GM12878 (cell line): ENCODE results near the gene FAT1. TPM values are rescaled to one million over a fixed set of nuclear protein-coding genes. Genes with fewer than 3 reads are reported as not detected.

Source experiments
- ATAC-seq: fragments of 200-7000 bp; cut with Tn5 transposase; 3 replicates; pipeline ENCODE4 v1.9.1; 2020; ENCODE audit warnings: mild to moderate bottlenecking, moderate library complexity
- Bru-seq: library from RNA; stranded (reverse); fragments of 400-500 nt; gene quantifications from one replicate; lab custom pipeline; 2021; lab: Mats Ljungman, UMichigan
- BruChase-seq, 2 experiments: library from RNA; stranded (reverse); fragments of 400-500 nt; gene quantifications; one replicate each; lab custom pipeline; 2021; lab: Mats Ljungman, UMichigan
- BruUV-seq: library from RNA; stranded (reverse); fragments of 400-500 nt; replicated peaks from 2 replicates; lab custom pipeline; 2021; lab: Mats Ljungman, UMichigan
- CTCF ChIA-PET: fragments of 300-600 bp; sonication (Branson Sonifier 250); formaldehyde crosslinking; extraction: SDS; loops from one replicate; lab custom pipeline; 2021; ENCODE audit warnings: inconsistent platforms; lab: Yijun Ruan, JAX
- POLR2A ChIA-PET: fragments of 350-600 bp; formaldehyde crosslinking; extraction: SDS; loops from one replicate; lab custom pipeline; 2021; ENCODE audit warnings: inconsistent platforms; lab: Charles Lee
- RAD21 ChIA-PET: fragments of 300-600 bp; sonication (Branson Sonifier 250); formaldehyde crosslinking; loops from one replicate; lab custom pipeline; 2023; ENCODE audit warnings: antibody characterized with exemption; ENCODE audit not compliant: unreplicated experiment; lab: Charles Lee
- SMC1A ChIA-PET: fragments of 300-600 bp; sonication (Branson Sonifier 250); formaldehyde crosslinking; loops from one replicate; lab custom pipeline; 2023; ENCODE audit not compliant: unreplicated experiment, uncharacterized antibody; lab: Charles Lee
- DNase-seq: peaks from one replicate; pipeline ENCODE4 v3.0.0-alpha.2; 2011; ENCODE audit warnings: low read depth, low spot score
- FAIRE-seq: peaks from 3 replicates; lab custom pipeline; 2011; peaks lifted over from hg19 to GRCh38; lab: Jason Lieb, UNC
- H2AFZ ChIP-seq: 2 replicates; pipeline ENCODE4 v1.6.0; 2011; ENCODE audit warnings: low read depth, low read length, control low read depth; ENCODE audit not compliant: control insufficient read depth
- H3K27ac ChIP-seq: 2 replicates; pipeline ENCODE4 v1.5.1; 2011; ENCODE audit warnings: control low read depth; ENCODE audit not compliant: control insufficient read depth, insufficient read depth
- H3K27me3 ChIP-seq, 2 experiments: replicated peaks in 1 of 2; 2 replicates each; pipeline versions ENCODE4 v1.6.0 to v1.6.1; 2011; ENCODE audit warnings: low read length in 1 of 2; ENCODE audit not compliant: control insufficient read depth in 2 of 2, insufficient read depth in 2 of 2
- H3K36me3 ChIP-seq, 2 experiments: 2 replicates each; pipeline ENCODE4 v1.5.1; 2011; ENCODE audit warnings: low read length in 1 of 2; ENCODE audit not compliant: control insufficient read depth in 2 of 2, insufficient read depth in 2 of 2
- H3K4me1 ChIP-seq: 2 replicates; pipeline ENCODE4 v1.6.1; 2011; ENCODE audit warnings: mild to moderate bottlenecking, low read length, moderate library complexity, mixed read lengths; ENCODE audit not compliant: control insufficient read depth, insufficient read depth
- H3K4me2 ChIP-seq: 2 replicates; pipeline ENCODE4 v1.6.0; 2011; ENCODE audit warnings: control low read depth; ENCODE audit not compliant: control insufficient read depth, insufficient read depth
- H3K4me3 ChIP-seq: fragments of 200-600 bp; sonication (generic); 2 replicates; pipeline ENCODE4 v1.5.1; 2016
- H3K79me2 ChIP-seq: 2 replicates; pipeline ENCODE4 v1.6.0; 2011; ENCODE audit warnings: low read length; ENCODE audit not compliant: control insufficient read depth, insufficient read depth
- H3K9ac ChIP-seq: 2 replicates; pipeline ENCODE4 v1.8.0; 2011; ENCODE audit warnings: low read length, control low read depth, mixed read lengths; ENCODE audit not compliant: control insufficient read depth, insufficient read depth
- H3K9me3 ChIP-seq: replicated peaks from 3 replicates; pipeline ENCODE4 v1.5.1; 2011; ENCODE audit warnings: mild to moderate bottlenecking, low read length; ENCODE audit not compliant: control insufficient read depth, insufficient read depth
- H4K20me1 ChIP-seq: 2 replicates; pipeline ENCODE4 v1.6.0; 2011; ENCODE audit not compliant: control insufficient read depth, insufficient read depth
- CUX1 ChIP-seq: IDR thresholded peaks from 2 replicates; pipeline ENCODE4 v1.6.1; 2012; ENCODE audit warnings: improper control_type of control experiment, low read depth, low read length; ENCODE audit not compliant: insufficient replicate concordance
- PKNOX1 ChIP-seq: fragments of 450-650 bp; IDR thresholded peaks from 2 replicates; pipeline ENCODE4 v1.6.1; 2016; ENCODE audit warnings: mild to moderate bottlenecking
- WGBS: methylation state at CpG from one replicate; pipeline ENCODE4 v1.1.6; 2016; ENCODE audit warnings: low lambda C conversion rate; ENCODE audit not compliant: insufficient replicate concordance, insufficient coverage; ENCODE audit errors: missing lambda C conversion rate; 5-methylcytosine and 5-hydroxymethylcytosine counted together
- in situ Hi-C: fragments of 300-500 bp; cut with MboI; formaldehyde crosslinking; loops from 9 replicates; pipeline ENCODE4 v1.14.3; 2018; ENCODE audit warnings: mixed read lengths
- intact Hi-C: fragments of 100-400 bp; cut with micrococcal nuclease; formaldehyde crosslinking; loops from one replicate; pipeline ENCODE4 v1.14.2; 2022; ENCODE audit not compliant: unreplicated experiment
- long read RNA-seq, 2 experiments: library from polyadenylated mRNA; unstranded; transcript quantifications; one replicate each; pipeline ENCODE4 v2.0.0, GENCODE V29; 2019 to 2020
- polyA minus RNA-seq, 3 experiments: library from RNA; depleted of rRNA, polyadenylated mRNA; stranded (reverse); fragments of >200 nt; gene quantifications; 2 replicates each; pipeline ENCODE4 v1.2.3, GENCODE V29; 2011
- polyA plus RNA-seq, 11 experiments: library from polyadenylated mRNA; depleted of rRNA in 4 of 11; unstranded in 6 of 11; stranded (reverse) in 5 of 11; fragments of >200 nt; fragmentation: Nextera tagmentation in 4 of 11; fragmentation: Illumina TruSeq in 1 of 11; extraction: Ambion mirVana in 4 of 11; extraction: Trizol in 1 of 11; gene quantifications; 1 replicate in 1 of 11; 2 replicates in 10 of 11; pipeline versions ENCODE4 v1.2.1 to v1.2.3, GENCODE V29; 2011 to 2016; ENCODE audit warnings: inconsistent platforms in 2 of 11, missing spikeins in 2 of 11, low read depth in 1 of 11
- total RNA-seq, 4 experiments: library from RNA; depleted of rRNA in 3 of 4; stranded (reverse); fragments of >200 nt in 3 of 4; fragmentation: Illumina TruSeq in 1 of 4; extraction: Trizol in 1 of 4; gene quantifications; 2 replicates each; pipeline versions ENCODE4 v1.2.1 to v1.2.3, GENCODE V29; 2013 to 2021

Gene FAT1
- 0.07 and 0.10 TPM in 2 replicates for total RNA-seq (2013; cell fraction: nucleolus; rRNA removed)
- total RNA-seq (2014; rRNA removed) (0.11 and 0.54 TPM in 2 replicates), total RNA-seq (2014; rRNA removed; fragmentation: Illumina TruSeq; extraction: Trizol) (0.04 and 0.41 TPM in 2 replicates), total RNA-seq (2021) (0.58 and 0.69 TPM in 2 replicates), polyA plus RNA-seq (2011; rRNA removed) (10.6 and 11.8 TPM in 2 replicates), polyA plus RNA-seq (2014; fragmentation: Illumina TruSeq; extraction: Trizol) (0.07 and 0.08 TPM in 2 replicates), polyA plus RNA-seq (2014; fragmentation: Nextera tagmentation; extraction: Ambion mirVana) (under 1 TPM in 1 of 2 experiments, not detected in 1; 0.08 TPM), polyA plus RNA-seq (2014; rRNA removed) (0.03 and 0.14 TPM in 2 replicates), polyA plus RNA-seq (2016; fragmentation: Nextera tagmentation; extraction: Ambion mirVana) (under 1 TPM; 0.04 to 0.12 TPM), polyA minus RNA-seq (2011; rRNA and poly(A)+ RNA removed) (27.4 and 36.9 TPM in 2 replicates), Bru-seq, nascent RNA (percentile 18 among the genes with signal in this experiment), BruChase-seq, experiment 1, labeled RNA remaining after a 6-hour chase (percentile 23 among the genes with signal in this experiment), BruChase-seq, experiment 2, labeled RNA remaining after a 2-hour chase (percentile 24 among the genes with signal in this experiment)
- polyA plus RNA-seq (2011; ENCODE audit: low read depth) = 0.01 TPM
- 10.1 and 13.0 TPM in 2 replicates for polyA plus RNA-seq (2011; cell fraction: cytosol; rRNA removed)
- 15.5 and 16.4 TPM in 2 replicates for polyA plus RNA-seq (2011; cell fraction: nucleus; rRNA removed)
- 0.05 and 0.07 TPM in 2 replicates for polyA plus RNA-seq (2012)
- 9.8 and 16.6 TPM in 2 replicates for polyA minus RNA-seq (2011; cell fraction: cytosol; rRNA and poly(A)+ RNA removed)
- polyA minus RNA-seq (2011; cell fraction: nucleus; rRNA and poly(A)+ RNA removed) = 10.3 and 15.7 TPM in 2 replicates
- long read RNA-seq, experiment 1 = 0 reads
- long read RNA-seq, experiment 2, partial matches to known transcripts = 1 of 3 reads
- long read RNA-seq, experiment 2, other reads (novel, unspliced or antisense) = 2 of 3 reads

- 69% methylated on average over 42 of the region's 112 CpGs for WGBS
- Histone ChIP-seq H3K9ac (no peak within 1 kb of the TSS), H3K36me3 (no peaks in the 10 kb centered on the region), H3K27me3 (no peaks in the 10 kb centered on the region), H3K9me3 (no peaks in the 10 kb centered on the region; the same call in 1 of the 3 replicates), H3K79me2 (no peaks in the 10 kb centered on the region), H3K4me3 (no peak within 1 kb of the TSS), H2AFZ (no peak within 1 kb of the TSS), H3K27ac (no peak within 1 kb of the TSS), H4K20me1 (no peaks in the 10 kb centered on the region), H3K4me1 (no peaks in the 10 kb centered on the region), H3K4me2 (no peak within 1 kb of the TSS)
- TF ChIP-seq PKNOX1 (no peak), CUX1 (no peak)
- FAIRE-seq (no peak), ATAC-seq (no peak), DNase-seq (no peak)
- POLR2A ChIA-PET = no interaction called here
- CTCF ChIA-PET = no interaction called here
- intact Hi-C loops = no loop called here
- SMC1A ChIA-PET = no interaction called here
- in situ Hi-C loops = no loop called here
- no TSS peak for BruUV-seq
- RAD21 ChIA-PET = no interaction called here
Measured at GRCh38 chr4:186723292-186724057, at the start of gene FAT1. Gene FAT1, minus strand, starts transcription at chr4:186723856. Its CDS starts 14,029 bp downstream, at chr4:186709827.
